H4 (cell line): ENCODE results near the gene BAZ1A. TPM values are rescaled to one million over a fixed set of nuclear protein-coding genes. Genes with fewer than 3 reads are reported as not detected.
A peak's percentile ranks its signal among the peaks of the same experiment; 100 is the strongest.
"Not testable (repeated sequence)": the region's sequence is repeated elsewhere in the genome, so short reads cannot be mapped to it uniquely, and the experiment has no call there.

Experiments
- DNase-seq: peaks from one replicate; pipeline ENCODE4 v3.0.0-alpha.2; 2015; ENCODE audit warnings: low spot score
- total RNA-seq: library from RNA; depleted of rRNA; stranded (reverse); fragments of >200 nt; shearing (Covaris generic); gene quantifications from 2 replicates; pipeline ENCODE4 v1.2.3, GENCODE V29; 2014

The BAZ1A gene
- total RNA-seq, 1 experiment from 2014 or later, result 34.2 TPM

GRCh38 chr14:34853041-34853440, 22.1 kb downstream of the BAZ1A start:
- DNase-seq, result no peak

DNA sequence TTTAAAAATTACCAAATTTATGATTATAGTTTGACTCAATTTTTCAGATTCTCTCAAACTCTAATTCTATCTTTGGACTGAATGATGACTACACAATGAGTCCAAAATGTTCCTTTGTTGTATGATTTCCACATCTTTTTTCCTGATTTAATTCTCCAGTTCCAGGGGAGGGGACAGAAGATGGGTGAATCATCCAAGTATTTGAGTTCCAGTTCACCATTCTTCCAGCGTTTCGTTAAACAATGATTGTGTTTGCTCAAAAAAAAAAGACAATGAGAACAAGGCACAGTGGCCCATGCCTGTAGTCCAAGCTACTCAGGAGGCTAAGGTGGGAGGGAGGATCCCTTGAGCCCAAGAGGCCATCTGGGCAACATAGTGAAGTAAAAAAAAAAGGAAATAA, 23.8 kb downstream of the BAZ1A start:
- no peak for DNase-seq

DNA sequence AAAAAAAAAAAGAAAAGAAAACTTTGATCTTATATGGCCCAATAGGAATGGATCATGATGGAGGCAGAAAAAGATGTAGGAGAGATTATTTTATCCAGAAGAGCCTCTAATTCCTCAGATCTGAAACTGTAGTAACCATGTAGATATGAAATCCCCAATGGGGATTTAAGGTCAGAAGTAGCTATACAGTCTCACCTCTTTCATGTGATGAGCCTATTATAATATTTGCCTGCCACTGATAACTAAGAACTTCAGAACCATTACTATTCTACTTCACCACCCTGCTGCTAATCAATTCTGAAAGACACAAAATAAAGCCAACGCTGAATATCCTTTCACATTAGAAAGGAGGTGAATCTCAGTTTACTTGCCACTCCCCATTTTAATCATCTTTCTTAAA, 29.3 kb downstream of the BAZ1A start:
- no peak for DNase-seq

DNA sequence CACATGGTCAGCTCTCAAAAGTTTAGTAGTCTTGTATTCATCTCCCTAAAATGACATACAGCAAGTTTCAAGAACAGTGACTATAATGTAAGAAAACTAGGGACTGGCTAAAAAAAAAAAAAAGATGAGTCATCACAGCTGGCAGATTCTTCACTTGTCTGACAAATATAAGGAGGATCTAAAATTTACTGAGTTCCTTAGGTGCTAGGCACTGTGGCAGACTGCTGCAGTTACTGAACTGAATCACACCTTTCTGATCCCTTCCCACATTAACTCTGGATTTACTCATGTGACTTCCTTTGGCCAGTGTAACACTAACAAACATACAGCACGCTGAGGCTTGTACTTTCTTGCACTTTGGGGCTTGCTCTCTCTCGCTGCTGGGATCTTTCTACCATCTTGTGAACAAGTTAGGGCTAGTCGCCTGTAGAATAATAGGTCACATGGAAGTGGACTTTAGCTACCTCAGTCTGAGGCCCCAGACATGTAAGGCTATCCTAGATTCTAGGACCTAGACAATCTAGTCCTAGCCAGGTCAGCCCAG, 32.1 kb downstream of the BAZ1A start:
- peak; percentile 48 for DNase-seq

DNA sequence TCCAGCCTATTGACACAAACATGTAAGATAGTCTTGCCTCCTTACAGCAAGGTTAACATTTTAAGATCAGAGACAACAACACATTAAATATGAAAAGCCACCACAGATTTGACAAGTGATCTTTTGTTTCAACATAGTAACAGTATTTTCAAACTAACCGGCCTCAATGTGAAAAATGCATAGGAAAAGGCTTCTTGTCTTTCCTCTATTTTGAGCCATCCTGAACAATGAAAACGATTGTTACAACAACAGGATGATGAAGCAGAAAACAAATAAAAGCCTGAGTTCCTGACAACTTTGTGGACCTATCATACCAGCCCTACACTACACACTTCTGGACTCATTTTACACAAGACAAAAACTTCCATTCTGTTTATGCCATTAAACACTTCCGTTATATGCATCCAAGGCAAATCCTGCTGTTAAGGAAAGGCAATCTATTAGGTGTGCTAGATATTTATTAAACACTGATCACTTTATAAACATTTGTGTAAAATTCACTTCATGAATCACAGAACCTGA, 37.3 kb downstream of the BAZ1A start:
- no peak for DNase-seq

DNA sequence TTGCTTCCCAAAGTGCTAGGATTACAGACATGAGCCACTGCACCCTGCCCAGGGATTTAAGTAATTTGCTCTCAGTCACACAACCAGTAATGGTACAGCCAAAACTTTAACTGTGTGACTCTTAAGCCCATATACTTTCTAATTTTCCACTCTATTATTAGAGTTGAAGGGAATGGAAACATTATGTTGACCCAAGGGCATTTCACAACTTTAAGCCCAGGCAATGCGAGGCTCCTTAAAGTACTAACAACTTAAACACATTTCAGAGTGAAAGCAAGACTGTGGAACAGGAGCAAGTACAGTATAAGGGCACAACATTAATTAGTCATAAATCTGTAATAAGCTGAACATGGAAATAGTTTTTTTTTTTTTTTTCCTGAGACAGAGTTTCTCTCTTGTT, 39.8 kb downstream of the BAZ1A start:
- DNase-seq, result no peak

DNA sequence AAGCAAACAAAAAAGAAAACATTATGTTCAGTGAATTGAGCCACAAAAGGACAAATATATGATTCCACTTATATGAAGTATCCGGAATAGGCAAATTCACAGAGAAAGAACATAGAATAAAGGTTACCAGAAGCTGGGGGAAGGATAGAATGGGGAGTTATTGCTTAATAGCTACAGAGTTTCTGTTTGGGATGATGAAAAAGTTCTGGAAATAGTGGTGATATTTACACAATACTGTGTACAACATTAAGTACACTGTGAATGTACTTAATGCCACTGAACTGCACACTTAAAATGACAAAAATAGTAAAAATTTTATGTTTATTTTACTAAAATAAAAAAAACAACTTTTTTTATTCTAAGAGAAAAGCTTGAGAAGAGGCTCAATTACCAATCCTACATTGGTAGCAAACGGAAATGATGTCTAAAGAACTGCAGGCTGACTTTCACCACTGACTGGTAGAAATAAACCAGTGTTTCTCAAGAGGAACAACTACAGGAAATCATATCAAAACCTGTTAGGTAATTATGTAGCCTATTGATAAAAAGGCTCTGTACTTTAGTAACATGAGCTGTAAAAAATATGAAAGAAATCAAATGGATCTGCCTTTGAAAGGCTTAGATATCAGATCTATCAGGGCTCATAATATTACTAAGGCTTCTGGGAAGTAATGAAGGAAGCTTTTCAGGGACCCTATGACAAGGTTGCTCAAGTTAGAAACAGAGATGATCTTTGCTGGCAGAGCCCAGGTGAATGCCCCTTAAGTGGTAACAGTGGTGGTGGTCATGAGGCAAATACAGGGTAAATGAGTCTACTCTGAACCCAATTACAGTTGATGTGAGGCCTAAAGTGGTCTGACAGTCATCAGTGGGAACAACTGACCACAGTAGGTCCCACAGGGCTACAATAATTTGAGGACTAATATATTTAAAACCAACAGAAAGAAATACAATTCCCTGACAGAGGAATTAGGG, 41.3 kb downstream of the BAZ1A start:
- no peak for DNase-seq

- DNase-seq, result no peak
These were observed 48.5 kb downstream of the BAZ1A start for GRCh38 chr14:34826661-34827060.

DNA sequence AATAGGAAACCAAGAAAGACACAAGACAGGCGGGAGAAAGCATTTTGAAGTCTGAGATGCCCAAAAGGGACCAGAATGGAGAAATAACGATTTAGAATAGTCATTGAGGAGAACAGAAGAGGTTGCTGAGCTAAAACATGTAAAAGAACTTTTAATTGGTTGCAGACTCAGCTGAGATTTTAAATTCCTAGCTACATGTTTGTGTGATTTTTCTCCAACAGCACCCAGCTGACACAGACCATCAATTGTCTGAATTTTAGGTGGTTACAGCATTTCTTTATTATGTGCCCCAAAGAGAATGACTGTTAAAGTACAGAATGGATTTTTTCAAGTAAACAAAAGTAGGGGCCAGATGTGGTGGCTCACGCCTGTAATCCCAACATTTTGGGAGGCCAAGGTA, 50.3 kb downstream of the BAZ1A start:
- no peak for DNase-seq

DNA sequence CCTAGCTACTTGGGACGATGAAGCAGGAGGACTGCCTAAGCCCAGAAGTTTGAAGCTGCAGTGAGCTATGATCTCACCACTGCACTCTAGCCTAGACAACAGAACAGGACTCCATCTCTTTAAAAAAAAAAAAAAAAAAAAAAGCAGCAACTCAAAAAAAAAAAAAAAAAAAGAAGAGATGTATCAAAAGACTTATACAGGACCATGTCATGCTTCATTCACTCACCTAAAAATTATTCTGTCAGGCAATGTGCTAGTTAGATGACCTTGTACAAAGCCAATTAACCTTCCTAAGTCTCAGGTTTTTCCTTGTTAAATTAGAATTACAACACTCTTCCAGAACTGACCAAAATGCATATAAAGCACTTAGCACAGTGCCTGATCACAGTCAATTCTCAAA, 50.9 kb downstream of the BAZ1A start:
- no peak for DNase-seq

DNA sequence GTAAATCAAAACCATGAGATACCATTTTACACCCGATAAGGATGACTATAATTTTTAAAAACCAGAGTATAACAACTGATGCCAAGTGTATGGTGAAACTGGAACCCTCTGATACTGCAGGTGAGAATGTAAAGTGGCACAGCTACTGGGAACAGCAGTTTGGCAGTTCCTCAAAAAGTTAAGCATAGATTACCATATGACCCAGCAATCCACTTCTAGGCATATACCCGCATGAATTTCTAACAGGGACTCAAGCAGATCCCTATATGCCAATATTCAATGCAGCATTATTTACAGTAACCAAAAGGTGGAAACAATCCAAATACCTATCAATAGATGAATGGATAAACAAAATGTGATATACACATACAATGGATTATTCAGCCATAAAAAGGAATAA, 57.4 kb downstream of the BAZ1A start:
- no peak for DNase-seq

- DNase-seq, result no peak
These were observed 65.1 kb downstream of the BAZ1A start for GRCh38 chr14:34810028-34810427.

DNA sequence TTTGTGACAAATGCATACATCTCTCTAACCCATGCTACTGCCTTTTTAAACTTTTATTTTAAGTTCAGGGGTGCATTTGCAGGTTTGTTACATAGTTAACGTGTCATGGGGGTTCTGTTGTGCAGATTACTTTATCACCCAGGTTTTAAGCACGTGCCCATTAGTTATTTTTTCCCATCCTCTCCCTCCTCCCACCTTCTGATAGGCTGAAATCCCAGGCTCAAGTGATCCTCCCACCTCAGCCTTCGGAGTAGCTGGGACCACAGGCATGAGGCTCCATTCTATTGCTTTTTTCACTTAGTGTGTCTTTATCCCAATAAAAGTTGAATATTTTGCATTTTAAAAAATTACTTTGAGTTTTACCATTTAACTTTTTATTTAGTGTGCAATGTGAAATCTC, 68.9 kb downstream of the BAZ1A start:
- no peak for DNase-seq

- DNase-seq, result no peak
These were observed 70.2 kb downstream of the BAZ1A start for GRCh38 chr14:34804933-34805332.

DNA sequence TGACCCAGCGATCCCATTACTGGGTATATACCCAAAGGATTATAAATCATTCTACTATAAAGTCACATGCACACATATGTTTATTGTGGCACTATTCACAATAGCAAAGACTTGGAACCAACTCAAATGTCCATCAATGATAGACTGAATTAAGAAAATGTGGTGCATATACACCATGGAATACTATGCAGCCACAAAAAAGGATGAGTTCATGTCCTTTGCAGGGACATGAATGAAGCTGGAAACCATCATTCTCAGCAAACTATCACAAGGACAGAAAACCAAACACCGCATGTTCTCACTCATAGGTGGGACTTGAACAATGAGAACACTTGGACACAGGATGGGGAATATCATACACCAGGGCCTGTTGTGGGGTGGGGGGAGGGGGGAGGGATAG, 76.3 kb downstream of the BAZ1A start:
- not testable (repeated sequence) for DNase-seq

DNA sequence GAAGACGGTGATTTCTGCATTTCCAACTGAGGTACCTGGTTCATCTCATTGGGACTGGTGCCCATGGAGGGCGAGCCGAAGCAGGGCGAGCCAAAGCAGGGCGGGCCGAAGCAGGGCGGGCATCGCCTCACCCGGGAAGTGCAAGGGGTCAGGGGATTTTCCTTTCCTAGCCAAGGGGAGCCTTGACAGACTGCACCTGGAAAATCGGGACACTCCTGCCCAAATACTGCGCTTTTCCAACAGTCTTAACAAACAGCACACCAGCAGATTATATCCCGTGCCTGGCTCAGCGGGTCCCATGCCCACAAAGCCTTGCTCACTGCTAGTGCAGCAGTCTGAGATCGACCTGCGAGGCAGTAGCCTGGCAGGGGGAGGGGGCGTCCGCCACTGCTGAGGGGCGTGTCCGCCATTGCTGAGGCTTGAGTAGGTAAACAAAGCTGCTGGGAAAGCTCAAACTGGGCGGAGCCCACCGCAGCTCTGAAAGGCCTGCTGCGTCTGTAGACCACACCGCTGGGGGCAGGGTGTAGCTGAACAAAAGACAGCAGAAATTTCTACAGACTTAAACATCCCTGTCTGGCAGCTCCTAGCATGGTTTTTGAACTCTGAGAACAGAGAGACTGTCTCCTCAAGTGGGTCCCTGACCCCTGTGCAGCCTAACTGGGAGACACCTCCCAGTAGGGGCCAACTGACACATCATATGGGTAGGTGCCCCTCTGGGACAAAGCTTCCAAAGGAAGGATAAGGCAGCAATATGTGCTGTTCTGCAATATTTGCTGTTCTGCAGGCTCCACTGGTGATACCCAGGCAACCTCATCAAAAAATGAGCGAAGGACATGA, 77.2 kb downstream of the BAZ1A start:
- DNase-seq, result peak; percentile 7

GRCh38 chr14:34796902-34797301, 78.3 kb downstream of the BAZ1A start:
- DNase-seq, result no peak

- no peak for DNase-seq
These were observed 80.2 kb downstream of the BAZ1A start for GRCh38 chr14:34794941-34795340.

DNA sequence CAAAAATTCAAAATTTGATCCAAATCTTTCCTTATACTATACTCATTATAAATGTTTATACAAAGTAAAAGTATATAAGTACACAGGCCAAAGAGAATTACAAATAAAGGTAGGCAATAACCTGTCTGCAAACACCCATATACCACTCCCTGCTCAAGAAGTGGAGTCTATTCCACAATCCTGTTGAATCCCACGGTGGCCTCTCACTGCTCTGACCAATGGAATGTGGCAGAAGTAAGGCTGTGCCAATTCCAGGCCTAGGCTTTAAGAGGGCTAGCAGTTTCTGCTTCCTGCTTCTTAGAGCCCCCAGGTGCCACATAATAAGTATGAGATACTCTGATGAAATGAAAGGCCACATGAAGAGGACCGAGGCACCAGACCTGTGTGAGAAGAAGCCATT, 80.9 kb downstream of the BAZ1A start:
- DNase-seq, result no peak

GRCh38 chr14:34792598-34792997, 82.6 kb downstream of the BAZ1A start:
- no peak for DNase-seq

- no peak for DNase-seq
These were observed 89.7 kb downstream of the BAZ1A start for GRCh38 chr14:34785223-34786006.
